ENCODE data around the gene BMX.

The BMX gene

GRCh38 chrX:15546745-15547144 lies 46.1 kb downstream of the BMX start:
- TF ChIP-seq CTCF (conservative IDR thresholded peaks at IDR 0.05; ENCODE audit: low read depth, low read length): no peak
- no peak overlapping the region for H3K4me3 ChIP-seq (ENCODE audit: low read length)
- DNase-seq (ENCODE audit: low read depth): no peak

- no peak overlapping the region for H3K4me3 ChIP-seq (ENCODE audit: low read length)
- TF ChIP-seq CTCF (conservative IDR thresholded peaks at IDR 0.05; ENCODE audit: low read depth, low read length): no peak
- DNase-seq (ENCODE audit: low read depth): no peak
These were observed 46.7 kb downstream of the BMX start for GRCh38 chrX:15547356-15547755.

- H3K4me3 ChIP-seq (ENCODE audit: low read length): no peak overlapping the region
- no peak for TF ChIP-seq CTCF (conservative IDR thresholded peaks at IDR 0.05; ENCODE audit: low read depth, low read length)
- no peak for DNase-seq (ENCODE audit: low read depth)
These were observed 48.8 kb downstream of the BMX start for GRCh38 chrX:15549189-15550012.

- no peak for DNase-seq (ENCODE audit: low read depth)
- no peak overlapping the region for H3K4me3 ChIP-seq (ENCODE audit: low read length)
- no peak for TF ChIP-seq CTCF (conservative IDR thresholded peaks at IDR 0.05; ENCODE audit: low read depth, low read length)
These were observed 58.6 kb downstream of the BMX start for GRCh38 chrX:15559227-15559626.

- H3K4me3 ChIP-seq (ENCODE audit: low read length): no peak overlapping the region
- TF ChIP-seq CTCF (conservative IDR thresholded peaks at IDR 0.05; ENCODE audit: low read depth, low read length): no peak
- no peak for DNase-seq (ENCODE audit: low read depth)
These were observed 60.3 kb downstream of the BMX start for GRCh38 chrX:15560924-15561323.

- no peak for DNase-seq (ENCODE audit: low read depth)
- H3K4me3 ChIP-seq (ENCODE audit: low read length): no peak overlapping the region
- TF ChIP-seq CTCF (conservative IDR thresholded peaks at IDR 0.05; ENCODE audit: low read depth, low read length): no peak
These were observed 62.4 kb downstream of the BMX start for GRCh38 chrX:15563056-15563455.

GRCh38 chrX:15564981-15565579 lies 64.5 kb downstream of the BMX start:
- TF ChIP-seq CTCF (conservative IDR thresholded peaks at IDR 0.05; ENCODE audit: low read depth, low read length): peak; percentile 65
- H3K4me3 ChIP-seq (ENCODE audit: low read length): no peak overlapping the region
- DNase-seq (ENCODE audit: low read depth): no peak

All from retinal pigment epithelial cell (primary cell).